H1 (cell line): ENCODE results near the gene ZBTB20. TPM values are rescaled to one million over a fixed set of nuclear protein-coding genes. Genes with fewer than 3 reads are reported as not detected.

Source experiments
- CREB1 ChIP-seq: IDR thresholded peaks from 2 replicates; pipeline ENCODE4 v1.6.1; 2012; ENCODE audit warnings: inconsistent platforms
- RAD21 ChIP-seq, 2 experiments: IDR thresholded peaks in 1 of 2; conservative IDR thresholded peaks in 1 of 2; 2 replicates each; pipeline ENCODE4 v1.6.1; 2011; ENCODE audit warnings: low read depth in 2 of 2, low read length in 2 of 2, improper control_type of control experiment in 1 of 2, inconsistent platforms in 1 of 2, mild to moderate bottlenecking in 1 of 2, moderate library complexity in 1 of 2
- TBP ChIP-seq: IDR thresholded peaks from 2 replicates; pipeline ENCODE4 v1.6.1; 2011; ENCODE audit warnings: low read depth, low read length, improper control_type of control experiment
- YY1 ChIP-seq: IDR thresholded peaks from 2 replicates; pipeline ENCODE4 v1.6.1; 2011; ENCODE audit warnings: low read depth, mild to moderate bottlenecking, low read length
- polyA plus RNA-seq, 7 experiments: library from polyadenylated mRNA; depleted of rRNA in 3 of 7; stranded (reverse) in 5 of 7; unstranded in 2 of 7; fragments of >200 nt in 5 of 7; fragments of 200-250 nt in 2 of 7; gene quantifications; 1 replicate in 5 of 7; 2 replicates in 1 of 7; 4 replicates in 1 of 7; pipeline versions ENCODE4 v1.2.1 to v1.2.3, GENCODE V29; 2011 to 2013; ENCODE audit warnings: missing spikeins in 2 of 7, mixed read lengths in 2 of 7
- total RNA-seq: library from RNA; stranded (reverse); fragmentation: NEBNext Ultra II Directional; extraction: Animal tissue kit (Norgen Biotek cat#: 25700); gene quantifications from 2 replicates; pipeline ENCODE4 v1.2.1, GENCODE V29; 2021

ZBTB20 gene
- total and polyA plus RNA-seq, 2 of the 8 experiments (the other 6 are each of a cell fraction or from before 2014, with no cell fraction given) = 0.35 to 1.3 TPM

GRCh38 chr3:114608293-114608692 lies 538.8 kb downstream of the ZBTB20 start (continued):
- TF ChIP-seq TBP = no peak
- TF ChIP-seq CREB1 = no peak
- TF ChIP-seq YY1 = no peak
- TF ChIP-seq RAD21 (IDR thresholded peaks at IDR 0.05 in 1 of 2, conservative IDR thresholded peaks at IDR 0.05 in 1 of 2; ENCODE audit: low read depth in 2 of 2, low read length in 2 of 2) = no peak
